ENCODE data around the gene SCTR. TPM values are rescaled to one million over a fixed set of nuclear protein-coding genes. Genes with fewer than 3 reads are reported as not detected.

SCTR gene
- 3.7 TPM for total RNA-seq

GRCh38 chr2:119523952-119524694 lies at the start of gene SCTR:
Gene SCTR (minus strand): TSS chr2:119524483. CDS start chr2:119524226, 257 bp downstream.

GRCh38 chr2:119544075-119544938 lies 20.0 kb upstream of the SCTR start, which contains the start of gene CFAP221:
Gene CFAP221 (plus strand): TSS chr2:119544449. CDS start chr2:119546132, 1,683 bp downstream.

GRCh38 chr2:119431155-119431975 lies 92.9 kb downstream of the SCTR start, which contains the start of gene TMEM37:
Gene TMEM37 (plus strand): TSS chr2:119431854. CDS start chr2:119431904, 50 bp downstream.

Other genes starting within 250 kb of the SCTR start
- gene C2orf76, start 157.6 kb downstream of the SCTR start, total RNA-seq: 16.8 TPM
- 125 TPM for gene DBI, start 157.5 kb downstream of the SCTR start, total RNA-seq
- 25.2 TPM for gene TMEM37, start 92.6 kb downstream of the SCTR start, total RNA-seq
- gene CFAP221, start 20.0 kb upstream of the SCTR start, total RNA-seq: 15.8 TPM
- 21.4 TPM for gene TMEM177, start 154.7 kb upstream of the SCTR start, total RNA-seq
- 71.6 TPM for gene PTPN4, start 235.4 kb upstream of the SCTR start, total RNA-seq